SIG-M5 (cell line): ENCODE results near the gene RCAN3.

ENCODE experiments used
- DNase-seq: peaks from one replicate; lab custom pipeline; 2025; lab: John Stamatoyannopoulos, UW

The RCAN3 gene

GRCh38 chr1:24551290-24551959, 48.8 kb downstream of the RCAN3 start:
- DNase-seq = no peak

DNA sequence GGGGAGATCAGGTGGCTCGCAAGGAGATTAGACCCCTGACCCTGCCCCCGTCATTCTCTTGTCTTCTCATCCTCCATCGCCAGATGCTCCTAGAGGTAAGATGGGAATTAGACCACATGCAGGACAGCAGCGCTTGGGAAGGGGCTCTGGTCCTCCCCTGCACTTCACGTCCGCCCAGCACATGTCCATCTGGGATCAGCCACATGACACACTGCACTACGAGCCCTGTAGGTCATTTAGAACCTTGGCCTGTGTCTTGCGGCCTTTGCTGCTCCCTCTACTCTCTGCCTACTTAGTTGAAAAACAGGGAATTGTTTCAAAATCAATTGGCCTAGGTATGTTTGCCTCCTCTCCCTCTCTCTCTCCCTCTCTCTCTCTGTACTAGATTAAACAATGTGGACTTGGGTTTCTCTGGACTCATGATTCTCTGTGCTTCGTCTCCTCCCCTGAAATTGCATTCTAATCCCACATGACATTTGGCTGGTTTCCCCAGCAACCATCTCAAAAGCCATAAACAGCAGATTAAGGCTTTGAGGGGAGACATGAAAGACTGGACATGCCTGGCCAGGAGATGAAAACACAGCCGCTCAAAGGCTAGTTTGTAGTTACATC, 49.4 kb downstream of the RCAN3 start:
- DNase-seq = no peak

GRCh38 chr1:24553931-24554330, 51.3 kb downstream of the RCAN3 start:
- no peak for DNase-seq

DNA sequence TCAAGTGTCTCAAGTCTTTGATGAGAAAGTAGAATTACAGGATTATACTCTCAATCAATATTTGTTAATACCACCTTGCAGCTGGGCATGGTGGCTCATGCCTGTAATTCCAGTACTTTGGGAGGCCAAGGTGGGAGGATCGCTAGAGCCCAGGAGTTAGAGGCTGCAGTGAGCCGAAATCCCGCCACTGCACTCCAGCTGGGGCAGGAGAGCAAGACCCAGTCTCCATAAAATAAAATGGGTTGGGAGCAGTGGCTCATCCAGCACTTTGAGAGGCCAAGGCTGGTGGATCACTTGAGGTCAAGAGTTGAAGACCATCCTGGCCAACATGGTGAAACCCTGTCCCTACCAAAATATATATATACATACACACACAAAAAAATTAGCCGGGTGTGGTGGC, 52.1 kb downstream of the RCAN3 start:
- no peak for DNase-seq

DNA sequence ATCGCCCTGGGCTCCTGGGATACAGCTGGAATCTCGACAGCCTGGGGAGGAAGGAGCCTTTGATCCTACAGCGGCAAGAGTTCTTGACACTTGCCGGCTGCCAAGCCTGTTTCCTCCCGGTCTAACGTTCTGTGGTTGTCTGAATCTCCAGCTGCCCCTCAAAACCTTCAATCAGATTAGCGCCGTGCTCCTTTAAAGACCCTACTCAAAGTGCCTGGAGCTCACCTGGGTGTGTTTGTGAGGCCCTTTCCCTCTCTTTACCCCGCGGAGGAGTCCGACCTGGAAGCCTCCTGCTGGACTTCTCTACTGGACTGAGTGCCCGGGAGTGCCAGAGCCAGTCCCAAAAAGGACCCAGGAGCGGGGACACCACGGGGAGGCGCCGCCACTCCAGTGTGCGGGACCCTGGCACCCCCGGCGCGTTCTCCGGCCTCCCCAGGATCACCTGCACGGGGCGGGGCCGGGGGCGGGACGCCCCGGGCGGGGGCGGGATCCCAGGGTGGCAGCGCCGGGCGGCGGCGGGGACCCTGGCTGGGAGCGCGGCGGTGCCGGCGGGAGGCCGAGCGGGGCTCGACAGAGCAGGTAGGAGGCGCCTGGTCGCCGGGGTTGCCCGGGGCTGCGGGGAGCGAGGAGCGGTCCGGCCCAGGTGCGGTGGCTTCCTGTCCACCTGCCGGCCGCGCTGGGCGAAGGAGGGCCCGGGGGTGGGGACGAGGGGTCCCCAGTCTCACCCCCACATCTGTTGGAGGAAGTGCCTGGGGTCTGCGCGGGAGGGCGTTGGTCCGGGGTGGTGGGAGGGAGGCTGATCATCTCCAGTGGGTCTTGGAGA, 53.2 kb downstream of the RCAN3 start, which contains the start of gene NCMAP:
TSS of gene NCMAP (plus strand) at position 497 of the 823 bp plus-strand sequence. CDS start 39,344 bp downstream, outside the sequence.
- DNase-seq = no peak

DNA sequence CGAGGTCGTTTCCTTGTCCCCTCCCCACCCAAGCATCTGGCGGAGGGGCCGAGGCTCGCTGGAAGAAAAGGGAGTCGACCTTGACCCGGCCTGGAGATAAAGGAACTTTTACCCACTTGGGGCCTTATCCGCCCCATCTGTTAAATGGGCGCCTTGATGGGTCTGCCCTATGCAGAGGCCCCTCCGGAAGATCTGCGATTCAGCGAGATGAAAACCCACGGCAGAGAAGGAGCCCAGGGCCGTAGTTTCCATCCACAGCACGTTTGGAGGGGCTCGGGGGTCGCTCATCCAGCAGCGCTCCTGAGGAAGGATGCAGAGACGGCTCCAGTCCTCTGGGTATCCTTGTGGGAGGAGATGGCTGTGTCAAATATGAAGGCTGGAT, 53.8 kb downstream of the RCAN3 start:
- no peak for DNase-seq

DNA sequence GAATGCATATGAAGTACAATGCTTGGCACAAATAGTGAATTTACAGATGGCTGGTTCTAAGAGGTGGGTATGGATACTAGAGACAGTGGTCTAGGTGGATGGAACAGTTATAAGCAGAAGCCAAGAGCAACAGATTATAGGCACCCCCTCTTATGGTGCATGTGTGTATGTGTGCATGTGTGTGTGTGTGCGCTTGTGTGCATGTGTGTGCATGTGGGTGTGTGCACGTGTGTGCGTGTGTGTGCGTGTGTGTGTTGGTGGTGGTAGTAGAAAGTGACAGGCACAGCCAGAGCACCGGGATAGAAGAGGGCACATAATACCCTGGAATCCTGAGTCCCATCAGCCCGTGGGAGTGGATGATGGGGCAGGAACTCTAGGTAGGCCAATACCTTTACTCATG, 54.6 kb downstream of the RCAN3 start:
- DNase-seq = no peak

- DNase-seq = no peak
Observed at GRCh38 chr1:24557711-24558131, 55.1 kb downstream of the RCAN3 start.

- no peak for DNase-seq
Observed at GRCh38 chr1:24558455-24558854, 55.8 kb downstream of the RCAN3 start.

DNA sequence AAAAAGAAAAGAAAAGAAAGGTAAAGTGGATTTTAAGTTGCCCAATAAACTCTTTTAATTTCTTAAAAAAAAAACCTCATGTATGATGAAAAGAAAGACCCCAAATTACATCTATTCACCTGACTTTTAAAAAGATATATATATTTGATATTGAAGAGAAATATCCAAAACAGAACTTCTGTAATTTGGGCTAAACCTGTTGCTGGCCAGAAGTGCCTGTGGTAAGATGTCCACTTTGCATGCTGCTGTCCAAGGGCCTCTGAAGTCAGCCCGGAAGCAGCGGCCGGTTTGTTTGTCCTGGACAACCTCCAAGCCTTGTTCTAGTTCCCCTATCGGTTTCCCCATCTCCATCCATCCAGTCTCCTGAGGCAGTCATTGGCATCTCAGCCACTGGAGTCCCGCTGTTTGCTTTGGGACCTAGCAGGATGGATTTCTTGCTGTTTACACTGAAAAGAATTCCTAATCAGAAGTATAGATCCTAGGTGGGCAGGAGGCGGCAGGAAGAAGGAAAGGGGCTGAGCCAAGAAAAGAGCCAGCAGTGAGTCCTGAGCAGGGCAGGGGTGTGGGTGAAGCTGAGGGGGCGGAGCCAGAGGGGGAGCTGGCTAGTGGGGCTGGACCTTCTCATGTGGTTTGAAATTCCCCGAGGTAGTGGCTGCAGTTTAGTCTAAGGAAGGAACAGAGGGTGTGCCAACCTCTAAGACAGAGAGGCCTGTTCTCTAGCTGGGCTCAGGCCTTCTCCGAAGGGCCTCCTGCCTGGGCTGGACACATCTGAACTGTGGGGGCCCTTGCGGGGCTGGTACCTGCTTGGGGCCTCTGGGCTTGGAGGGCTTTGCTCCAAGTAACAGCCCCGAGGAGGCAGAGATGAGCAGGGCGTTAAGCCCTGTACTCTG, 56.5 kb downstream of the RCAN3 start:
- DNase-seq = no peak

DNA sequence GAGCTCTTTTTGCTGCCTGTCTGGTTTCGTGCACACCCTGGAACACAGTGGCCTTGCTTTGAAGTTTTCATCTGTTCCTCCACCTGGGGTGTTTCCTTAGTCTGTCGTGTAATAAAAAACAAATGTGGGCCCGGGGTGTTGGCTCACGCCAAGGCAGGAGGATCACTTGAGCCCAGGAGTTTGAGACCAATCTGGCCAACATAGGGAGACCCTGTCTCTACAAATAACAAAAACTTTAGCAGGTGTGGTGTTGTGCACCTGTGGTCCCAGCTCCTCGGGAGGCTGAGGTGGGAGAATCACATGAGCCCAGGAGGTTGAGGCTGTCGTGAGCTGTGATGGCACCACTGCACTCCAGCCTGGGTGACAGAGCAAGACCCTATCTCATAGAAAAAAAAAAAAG, 57.7 kb downstream of the RCAN3 start:
- DNase-seq = no peak

DNA sequence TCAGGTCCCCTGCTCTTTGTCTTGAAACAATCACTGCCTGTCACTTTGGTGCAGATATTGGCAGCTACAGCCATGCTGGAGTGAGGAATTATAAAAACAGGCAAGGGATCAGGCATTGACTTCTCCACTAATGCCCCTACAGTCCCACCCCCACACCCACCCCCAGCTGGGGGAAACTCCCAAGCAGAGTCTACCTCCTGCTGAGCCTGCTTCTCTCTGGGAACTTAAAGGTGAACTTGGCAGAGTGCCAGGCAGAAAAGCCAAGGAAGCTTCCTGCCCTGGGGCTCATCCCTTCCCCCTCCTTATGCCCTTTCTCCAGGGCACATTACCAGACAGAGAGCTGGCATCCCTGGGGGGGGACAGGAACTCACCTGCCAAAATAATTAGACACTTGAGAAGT, 60.0 kb downstream of the RCAN3 start:
- no peak for DNase-seq

DNA sequence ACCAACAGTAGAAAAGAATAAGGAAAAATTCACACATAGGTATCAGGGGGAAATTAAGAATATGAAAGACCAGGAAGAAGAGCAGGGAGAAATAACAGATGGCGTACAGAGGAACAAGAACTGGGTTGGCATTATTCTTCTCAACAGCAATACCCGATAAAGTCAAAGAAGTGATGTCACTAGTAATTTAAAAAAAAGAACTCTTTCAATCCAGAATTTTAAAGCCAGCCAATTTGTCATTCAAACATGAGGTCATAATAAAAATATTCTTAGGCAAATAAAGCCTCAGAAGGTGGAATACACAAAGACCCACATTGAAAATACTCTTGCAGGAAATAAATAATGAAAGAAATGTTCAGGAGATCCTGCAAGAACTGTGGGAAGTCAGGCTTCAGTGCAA, 62.1 kb downstream of the RCAN3 start:
- DNase-seq = no peak

DNA sequence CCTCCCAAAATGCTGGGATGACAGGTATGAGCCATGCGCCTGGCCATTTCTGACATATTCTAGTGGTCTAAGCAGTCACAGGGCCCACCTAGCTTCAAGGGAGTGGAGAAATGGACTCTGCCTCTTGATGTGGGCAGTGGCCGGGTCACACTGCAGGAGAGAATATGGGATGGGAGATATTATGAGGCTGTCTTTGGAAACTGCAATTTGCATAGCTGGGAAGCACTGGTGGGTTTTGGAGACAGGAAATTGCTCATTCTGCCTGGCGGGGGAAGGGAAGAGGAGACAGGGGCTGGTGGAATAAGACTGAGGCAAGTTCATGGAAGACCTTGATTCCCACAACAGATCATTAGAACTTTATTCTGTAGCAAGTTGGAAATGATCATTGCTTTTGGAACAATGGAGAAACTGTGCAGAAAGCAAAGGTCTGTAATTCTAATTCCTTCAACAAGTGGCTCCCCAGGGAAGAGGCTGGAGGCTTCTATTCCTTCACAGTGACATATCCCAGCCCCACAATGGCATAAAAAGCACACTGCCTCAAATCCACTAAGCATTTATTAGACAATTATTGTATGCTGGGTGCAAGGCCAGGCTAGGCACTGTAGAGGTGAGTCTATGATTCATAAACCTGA, 63.7 kb downstream of the RCAN3 start:
- DNase-seq = no peak

- DNase-seq = no peak
Observed at GRCh38 chr1:24567792-24568388, 65.3 kb downstream of the RCAN3 start.

DNA sequence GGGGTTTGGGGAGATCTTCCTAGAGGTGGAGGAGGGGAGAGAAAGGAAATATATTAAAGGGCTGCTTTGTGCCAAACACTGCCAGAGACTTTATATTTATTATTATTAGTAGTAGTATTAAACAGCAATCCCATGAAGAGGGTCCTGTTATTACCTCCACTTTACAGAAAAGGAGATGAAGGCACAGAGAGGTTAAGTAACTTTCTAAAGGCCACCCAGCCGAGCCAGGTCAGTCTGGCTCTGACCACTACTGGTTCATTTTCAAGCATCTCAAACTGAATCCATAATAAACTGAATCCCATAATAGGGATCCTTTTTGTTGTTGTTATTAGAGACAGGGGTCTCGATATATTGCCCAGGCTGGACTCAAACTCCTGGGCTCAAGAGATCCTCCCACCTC, 65.8 kb downstream of the RCAN3 start:
- no peak for DNase-seq

- no peak for DNase-seq
Observed at GRCh38 chr1:24570265-24571125, 67.9 kb downstream of the RCAN3 start.

DNA sequence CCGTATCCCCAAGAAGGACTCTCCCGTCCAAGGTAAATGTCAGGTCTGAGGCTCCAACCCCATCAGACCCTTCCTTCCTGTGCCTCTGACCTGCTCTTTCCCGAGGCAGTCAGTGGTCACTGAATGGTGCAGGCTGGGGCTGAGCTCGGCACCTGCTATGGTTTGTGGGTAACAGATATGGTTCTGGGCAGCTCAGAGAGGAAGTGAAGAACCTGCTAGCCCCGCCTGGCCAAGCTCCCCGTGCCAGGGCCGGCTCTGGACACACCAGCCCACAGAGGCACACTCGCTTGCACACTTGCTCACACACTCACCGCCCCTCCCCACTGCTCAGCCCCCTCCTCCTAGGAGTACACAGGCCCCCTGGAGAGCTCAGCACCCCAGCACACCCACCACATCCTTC, 69.7 kb downstream of the RCAN3 start:
- DNase-seq = no peak

GRCh38 chr1:24575905-24576587, 73.4 kb downstream of the RCAN3 start:
- no peak for DNase-seq

GRCh38 chr1:24578846-24579245, 76.2 kb downstream of the RCAN3 start:
- no peak for DNase-seq
